SK-N-SH (cell line): ENCODE data around the gene PTPN12. TPM values are rescaled to one million over a fixed set of nuclear protein-coding genes. Genes with fewer than 3 reads are reported as not detected.

Experiments used
- CTCF ChIA-PET: fragments of 300-600, 350-600 bp; formaldehyde crosslinking; extraction: SDS; loops from one replicate; lab custom pipeline; 2021; lab: Yijun Ruan, JAX
- POLR2A ChIA-PET: fragments of 350-600 bp; sonication (Branson Sonifier 250); formaldehyde crosslinking; extraction: SDS; loops from one replicate; lab custom pipeline; 2020; ENCODE audit warnings: antibody characterized with exemption, inconsistent platforms; lab: Yijun Ruan, JAX
- DNase-seq: peaks from one replicate; pipeline ENCODE4 v3.0.0; 2012
- H2AFZ ChIP-seq: fragments of 200-600 bp; sonication (generic); 2 replicates; pipeline ENCODE4 v1.8.1; 2016; ENCODE audit warnings: antibody characterized with exemption, mild to moderate bottlenecking, low read depth
- H3F3A ChIP-seq: fragments of 200-600 bp; sonication (generic); replicated peaks from 2 replicates; pipeline ENCODE3; 2016; ENCODE audit warnings: antibody characterized with exemption, mild to moderate bottlenecking; ENCODE audit not compliant: insufficient read depth
- H3K27ac ChIP-seq, 2 experiments: fragments of 200-500 bp in 1 of 2; fragments of 200-600 bp in 1 of 2; sonication (Bioruptor generic) in 1 of 2; sonication (generic), shearing (Covaris generic) in 1 of 2; 2 replicates each; pipeline versions ENCODE4 v1.5.1 to v1.6.1; 2014 to 2016; ENCODE audit warnings: low read depth in 2 of 2, inconsistent platforms in 1 of 2, low read length in 1 of 2, mild to moderate bottlenecking in 1 of 2, mixed read lengths in 1 of 2
- H3K27me3 ChIP-seq: fragments of 200-600 bp; sonication (generic), shearing (Covaris generic); 2 replicates; pipeline ENCODE4 v1.6.1; 2016; ENCODE audit warnings: mixed run types; ENCODE audit not compliant: insufficient read depth
- H3K36me3 ChIP-seq, 2 experiments: fragments of 200-500 bp in 1 of 2; fragments of 200-600 bp in 1 of 2; sonication (Bioruptor generic) in 1 of 2; sonication (generic) in 1 of 2; replicated peaks in 1 of 2; 2 replicates each; pipeline versions ENCODE3 to v1.5.1; 2014 to 2016; ENCODE audit warnings: low read length in 1 of 2, mild to moderate bottlenecking in 1 of 2; ENCODE audit not compliant: insufficient read depth in 2 of 2, control insufficient read depth in 1 of 2
- H3K4me1 ChIP-seq, 2 experiments: fragments of 200-500 bp in 1 of 2; fragments of 200-600 bp in 1 of 2; sonication (Bioruptor generic) in 1 of 2; sonication (generic), shearing (Covaris generic) in 1 of 2; 2 replicates each; pipeline versions ENCODE4 v1.5.1 to v1.6.1; 2014 to 2016; ENCODE audit warnings: low read depth in 1 of 2, low read length in 1 of 2, mixed run types in 1 of 2; ENCODE audit not compliant: insufficient read depth in 2 of 2, control insufficient read depth in 1 of 2
- H3K4me2 ChIP-seq: fragments of 200-600 bp; sonication (generic), shearing (Covaris generic); 2 replicates; pipeline ENCODE4 v1.6.1; 2017; ENCODE audit warnings: mixed run types
- H3K4me3 ChIP-seq, 2 experiments: fragments of 200-500 bp in 1 of 2; fragments of 200-600 bp in 1 of 2; sonication (Bioruptor generic) in 1 of 2; sonication (generic), shearing (Covaris generic) in 1 of 2; 2 replicates each; pipeline versions ENCODE4 v1.5.1 to v1.8.1; 2014 to 2016; ENCODE audit warnings: low read depth in 2 of 2, inconsistent platforms in 1 of 2, low read length in 1 of 2, mild to moderate bottlenecking in 1 of 2, mixed read lengths in 1 of 2, moderate library complexity in 1 of 2
- H3K79me2 ChIP-seq: fragments of 200-600 bp; sonication (generic); 2 replicates; pipeline ENCODE4 v1.8.1; 2017; ENCODE audit warnings: mild to moderate bottlenecking; ENCODE audit not compliant: insufficient read depth
- H3K9ac ChIP-seq: fragments of 200-600 bp; sonication (generic); 2 replicates; pipeline ENCODE4 v1.6.1; 2017; ENCODE audit warnings: mixed run types
- H3K9me2 ChIP-seq: fragments of 200-600 bp; sonication (generic); 2 replicates; pipeline ENCODE4 v1.6.1; 2017; ENCODE audit warnings: mixed run types
- H3K9me3 ChIP-seq: fragments of 200-600 bp; sonication (generic); 2 replicates; pipeline ENCODE4 v1.6.1; 2017; ENCODE audit warnings: mixed run types, mild to moderate bottlenecking, moderate library complexity
- H4K20me1 ChIP-seq: fragments of 200-600 bp; sonication (generic); 2 replicates; pipeline ENCODE4 v1.6.1; 2017; ENCODE audit warnings: mild to moderate bottlenecking, mixed run types; ENCODE audit not compliant: insufficient read depth
- CHD2 ChIP-seq: fragments of 150-350 bp; IDR thresholded peaks from 2 replicates; pipeline ENCODE4 v1.6.1; 2018; ENCODE audit warnings: low read length; ENCODE audit not compliant: partially characterized antibody
- ELF1 ChIP-seq: IDR thresholded peaks from 2 replicates; pipeline ENCODE4 v1.4.0; 2012
- EP300 ChIP-seq, 2 experiments: IDR thresholded peaks; 2 replicates each; pipeline versions ENCODE4 v1.4.0 to v1.6.1; 2012; ENCODE audit warnings: borderline replicate concordance in 1 of 2, low read depth in 1 of 2, low read length in 1 of 2
- FOSL2 ChIP-seq: IDR thresholded peaks from 2 replicates; pipeline ENCODE4 v1.4.0; 2012; ENCODE audit warnings: low read depth, mild to moderate bottlenecking, moderate library complexity, borderline replicate concordance
- FOXJ3 ChIP-seq: sonication (generic); formaldehyde crosslinking; IDR thresholded peaks from 2 replicates; pipeline ENCODE4 v1.5.1; 2020; ENCODE audit warnings: mild to moderate bottlenecking, missing genetic modification reagents
- FOXM1 ChIP-seq: IDR thresholded peaks from 2 replicates; pipeline ENCODE4 v1.4.0; 2012; ENCODE audit warnings: low read depth, mild to moderate bottlenecking
- MXI1 ChIP-seq: IDR thresholded peaks from 2 replicates; pipeline ENCODE4 v1.6.1; 2012; ENCODE audit warnings: mild to moderate bottlenecking, low read depth, low read length, improper control_type of control experiment
- NFIC ChIP-seq: IDR thresholded peaks from 2 replicates; pipeline ENCODE4 v1.4.0; 2012; ENCODE audit warnings: borderline replicate concordance
- POLR2AphosphoS5 ChIP-seq: IDR thresholded peaks from 2 replicates; pipeline ENCODE4 v1.6.1; 2012; ENCODE audit warnings: low read depth, low read length
- RAD21 ChIP-seq: IDR thresholded peaks from 2 replicates; pipeline ENCODE4 v1.6.1; 2012; ENCODE audit warnings: mild to moderate bottlenecking, low read length
- RCOR1 ChIP-seq: fragments of 150-350 bp; IDR thresholded peaks from 2 replicates; pipeline ENCODE4 v1.6.1; 2017; ENCODE audit warnings: antibody characterized with exemption, low read length
- RFX5 ChIP-seq: IDR thresholded peaks from 2 replicates; pipeline ENCODE4 v1.6.1; 2012; ENCODE audit warnings: mild to moderate bottlenecking, improper control_type of control experiment, low read length
- RXRA ChIP-seq: IDR thresholded peaks from 2 replicates; pipeline ENCODE4 v1.4.0; 2012; ENCODE audit warnings: low read depth, mild to moderate bottlenecking, borderline replicate concordance
- SMC3 ChIP-seq: IDR thresholded peaks from 2 replicates; pipeline ENCODE4 v1.6.1; 2012; ENCODE audit warnings: low read depth, low read length, improper control_type of control experiment
- TCF12 ChIP-seq: IDR thresholded peaks from 2 replicates; pipeline ENCODE4 v1.4.0; 2012
- TEAD4 ChIP-seq: IDR thresholded peaks from 2 replicates; pipeline ENCODE4 v1.4.0; 2012; ENCODE audit warnings: mild to moderate bottlenecking, borderline replicate concordance; ENCODE audit not compliant: insufficient read depth
- YY1 ChIP-seq: IDR thresholded peaks from 2 replicates; pipeline ENCODE4 v1.4.0; 2012; ENCODE audit warnings: low read depth, mild to moderate bottlenecking
- WGBS: methylation state at CpG from one replicate; pipeline ENCODE4 v1.1.6; 2017; ENCODE audit warnings: low lambda C conversion rate; 5-methylcytosine and 5-hydroxymethylcytosine counted together
- polyA plus RNA-seq, 3 experiments: library from polyadenylated mRNA; depleted of rRNA; stranded (reverse); fragments of >200 nt; gene quantifications; 2 replicates each; pipeline ENCODE4 v1.2.3, GENCODE V29; 2012
- TF ChIP-seq, protein P1 (sequence below): IDR thresholded peaks from 2 replicates; pipeline ENCODE4 v1.6.1; 2012; ENCODE audit warnings: mild to moderate bottlenecking, low read depth, low read length, moderate library complexity
- TF ChIP-seq, protein P2 (sequence below): IDR thresholded peaks from 2 replicates; pipeline ENCODE4 v1.4.0; 2012; ENCODE audit warnings: low read depth, borderline replicate concordance
- TF ChIP-seq, protein P3 (sequence below): IDR thresholded peaks from 2 replicates; pipeline ENCODE4; 2012

Gene PTPN12
- polyA plus RNA-seq, 1 of the 3 experiments (the other 2 are of a cell fraction), result 23.3 TPM

DNA sequence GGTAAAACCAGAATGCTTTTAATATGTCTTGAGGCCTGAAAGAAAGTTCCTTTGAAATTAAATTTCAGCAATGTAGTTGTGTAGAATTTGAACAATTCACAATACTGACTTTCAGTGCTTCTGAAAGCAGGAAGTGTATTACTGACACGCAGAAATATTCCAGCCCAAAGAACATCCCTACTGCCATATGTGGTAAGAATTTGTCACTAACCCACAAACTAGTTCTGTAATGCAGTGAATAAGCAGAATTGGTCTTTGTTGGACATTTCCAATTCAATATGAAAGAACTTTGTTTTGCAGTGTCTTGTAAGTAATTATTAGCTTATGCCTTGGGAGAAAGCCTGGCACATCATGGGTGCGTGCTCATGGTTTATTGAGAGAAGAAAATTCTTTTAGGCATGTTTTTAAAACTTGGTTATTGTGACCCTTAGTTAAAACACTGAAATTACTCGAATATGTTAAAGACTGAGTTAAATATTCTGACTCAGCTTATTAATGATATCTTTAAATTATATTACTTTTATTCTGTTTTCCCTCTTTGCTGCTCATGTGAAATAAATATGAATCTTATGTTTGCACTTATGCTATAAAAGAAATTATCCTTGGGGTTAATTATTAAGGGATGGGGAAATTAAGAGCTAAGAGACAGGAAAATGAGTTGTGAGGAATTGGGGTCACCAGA lies 33.4 kb downstream of the PTPN12 start:
- POLR2A ChIA-PET, result no interaction called here
- no peak overlapping the region for H3K9ac ChIP-seq

More for the DNA sequence above, 33.4 kb downstream of the PTPN12 start:
- H3K79me2 ChIP-seq, result peaks cover 97% of the 10 kb centered on the region
- H3K4me3 ChIP-seq, result no peak overlapping the region
- WGBS, result 68% methylated on average over 3 of the region's 3 CpGs
- peaks cover 36% of the 10 kb centered on the region for H4K20me1 ChIP-seq
- no peaks in the 10 kb centered on the region for H3K27me3 ChIP-seq
- DNase-seq, result no peak
- CTCF ChIA-PET, result interaction anchor here (1.0 kb wide), 1 partner anchor 27 kb away, joined by 3 read pairs; no protein-coding TSS in a partner anchor
- TF ChIP-seq NFIC (no peak), ELF1 (peak; percentile 65; the same call in 1 of the 2 replicates), RAD21 (no peak), TCF12 (peak; percentile 64), SMC3 (no peak), FOXJ3 (CRISPR knock-in tag) (no peak), RCOR1 (no peak), YY1 (no peak), EP300 (IDR thresholded peaks at IDR 0.05; ENCODE audit: borderline replicate concordance in 1 of 2, low read depth in 1 of 2, low read length in 1 of 2) (no peak), POLR2AphosphoS5 (no peak), CHD2 (no peak), FOSL2 (no peak), TEAD4 (peak; percentile 27; the same call in 1 of the 2 replicates), RFX5 (no peak), RXRA (no peak), MXI1 (no peak), FOXM1 (no peak)
- TF ChIP-seq, protein P1, sequence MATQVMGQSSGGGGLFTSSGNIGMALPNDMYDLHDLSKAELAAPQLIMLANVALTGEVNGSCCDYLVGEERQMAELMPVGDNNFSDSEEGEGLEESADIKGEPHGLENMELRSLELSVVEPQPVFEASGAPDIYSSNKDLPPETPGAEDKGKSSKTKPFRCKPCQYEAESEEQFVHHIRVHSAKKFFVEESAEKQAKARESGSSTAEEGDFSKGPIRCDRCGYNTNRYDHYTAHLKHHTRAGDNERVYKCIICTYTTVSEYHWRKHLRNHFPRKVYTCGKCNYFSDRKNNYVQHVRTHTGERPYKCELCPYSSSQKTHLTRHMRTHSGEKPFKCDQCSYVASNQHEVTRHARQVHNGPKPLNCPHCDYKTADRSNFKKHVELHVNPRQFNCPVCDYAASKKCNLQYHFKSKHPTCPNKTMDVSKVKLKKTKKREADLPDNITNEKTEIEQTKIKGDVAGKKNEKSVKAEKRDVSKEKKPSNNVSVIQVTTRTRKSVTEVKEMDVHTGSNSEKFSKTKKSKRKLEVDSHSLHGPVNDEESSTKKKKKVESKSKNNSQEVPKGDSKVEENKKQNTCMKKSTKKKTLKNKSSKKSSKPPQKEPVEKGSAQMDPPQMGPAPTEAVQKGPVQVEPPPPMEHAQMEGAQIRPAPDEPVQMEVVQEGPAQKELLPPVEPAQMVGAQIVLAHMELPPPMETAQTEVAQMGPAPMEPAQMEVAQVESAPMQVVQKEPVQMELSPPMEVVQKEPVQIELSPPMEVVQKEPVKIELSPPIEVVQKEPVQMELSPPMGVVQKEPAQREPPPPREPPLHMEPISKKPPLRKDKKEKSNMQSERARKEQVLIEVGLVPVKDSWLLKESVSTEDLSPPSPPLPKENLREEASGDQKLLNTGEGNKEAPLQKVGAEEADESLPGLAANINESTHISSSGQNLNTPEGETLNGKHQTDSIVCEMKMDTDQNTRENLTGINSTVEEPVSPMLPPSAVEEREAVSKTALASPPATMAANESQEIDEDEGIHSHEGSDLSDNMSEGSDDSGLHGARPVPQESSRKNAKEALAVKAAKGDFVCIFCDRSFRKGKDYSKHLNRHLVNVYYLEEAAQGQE, result no peak
- TF ChIP-seq, protein P2, sequence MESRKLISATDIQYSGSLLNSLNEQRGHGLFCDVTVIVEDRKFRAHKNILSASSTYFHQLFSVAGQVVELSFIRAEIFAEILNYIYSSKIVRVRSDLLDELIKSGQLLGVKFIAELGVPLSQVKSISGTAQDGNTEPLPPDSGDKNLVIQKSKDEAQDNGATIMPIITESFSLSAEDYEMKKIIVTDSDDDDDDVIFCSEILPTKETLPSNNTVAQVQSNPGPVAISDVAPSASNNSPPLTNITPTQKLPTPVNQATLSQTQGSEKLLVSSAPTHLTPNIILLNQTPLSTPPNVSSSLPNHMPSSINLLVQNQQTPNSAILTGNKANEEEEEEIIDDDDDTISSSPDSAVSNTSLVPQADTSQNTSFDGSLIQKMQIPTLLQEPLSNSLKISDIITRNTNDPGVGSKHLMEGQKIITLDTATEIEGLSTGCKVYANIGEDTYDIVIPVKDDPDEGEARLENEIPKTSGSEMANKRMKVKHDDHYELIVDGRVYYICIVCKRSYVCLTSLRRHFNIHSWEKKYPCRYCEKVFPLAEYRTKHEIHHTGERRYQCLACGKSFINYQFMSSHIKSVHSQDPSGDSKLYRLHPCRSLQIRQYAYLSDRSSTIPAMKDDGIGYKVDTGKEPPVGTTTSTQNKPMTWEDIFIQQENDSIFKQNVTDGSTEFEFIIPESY, result no peak
- TF ChIP-seq, protein P3, sequence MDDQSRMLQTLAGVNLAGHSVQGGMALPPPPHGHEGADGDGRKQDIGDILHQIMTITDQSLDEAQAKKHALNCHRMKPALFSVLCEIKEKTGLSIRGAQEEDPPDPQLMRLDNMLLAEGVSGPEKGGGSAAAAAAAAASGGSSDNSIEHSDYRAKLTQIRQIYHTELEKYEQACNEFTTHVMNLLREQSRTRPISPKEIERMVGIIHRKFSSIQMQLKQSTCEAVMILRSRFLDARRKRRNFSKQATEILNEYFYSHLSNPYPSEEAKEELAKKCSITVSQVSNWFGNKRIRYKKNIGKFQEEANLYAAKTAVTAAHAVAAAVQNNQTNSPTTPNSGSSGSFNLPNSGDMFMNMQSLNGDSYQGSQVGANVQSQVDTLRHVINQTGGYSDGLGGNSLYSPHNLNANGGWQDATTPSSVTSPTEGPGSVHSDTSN, result 0 out of 2 replicates have a peak, but pooled peaks have one; percentile 26
- H3F3A ChIP-seq, result peaks cover 32% of the 10 kb centered on the region
- peak overlapping the region; percentile 16 to 59; a peak in 3 of 4 replicates for H3K27ac ChIP-seq
- H2AFZ ChIP-seq, result no peak overlapping the region
- peaks cover 3 to 26% of the 10 kb centered on the region in 2 experiments; a peak in 3 of 4 replicates for H3K4me1 ChIP-seq
- no peak overlapping the region for H3K4me2 ChIP-seq
- no peaks in the 10 kb centered on the region for H3K9me2 ChIP-seq
- H3K36me3 ChIP-seq, result peaks cover 20 to 54% of the 10 kb centered on the region in 2 experiments
- H3K9me3 ChIP-seq, result no peaks in the 10 kb centered on the region
